NCI-H146 (cell line): ENCODE results near the gene PRR19.
"Not testable (repeated sequence)": the region's sequence is repeated elsewhere in the genome, so short reads cannot be mapped to it uniquely, and the experiment has no call there.

Experiments
- DNase-seq: peaks from one replicate; lab custom pipeline; 2025; lab: John Stamatoyannopoulos, UW

The PRR19 gene, protein sequence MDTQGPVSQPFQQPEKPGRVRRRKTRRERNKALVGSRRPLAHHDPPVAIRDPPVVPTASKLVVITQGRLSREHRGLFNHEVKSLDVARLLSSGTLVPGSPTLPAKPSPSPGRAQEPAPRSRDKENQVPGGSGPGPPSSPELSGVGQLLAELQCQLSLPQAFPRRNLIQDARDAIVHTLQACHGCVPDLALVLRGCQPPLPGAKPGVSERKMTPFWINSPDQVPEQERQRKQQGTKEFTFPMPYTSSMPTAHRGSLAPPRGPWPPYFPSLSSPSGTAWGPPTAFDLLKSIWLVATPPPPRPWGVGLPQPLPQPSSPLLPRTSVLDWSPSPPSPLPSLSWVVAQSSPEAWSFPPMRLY

DNA sequence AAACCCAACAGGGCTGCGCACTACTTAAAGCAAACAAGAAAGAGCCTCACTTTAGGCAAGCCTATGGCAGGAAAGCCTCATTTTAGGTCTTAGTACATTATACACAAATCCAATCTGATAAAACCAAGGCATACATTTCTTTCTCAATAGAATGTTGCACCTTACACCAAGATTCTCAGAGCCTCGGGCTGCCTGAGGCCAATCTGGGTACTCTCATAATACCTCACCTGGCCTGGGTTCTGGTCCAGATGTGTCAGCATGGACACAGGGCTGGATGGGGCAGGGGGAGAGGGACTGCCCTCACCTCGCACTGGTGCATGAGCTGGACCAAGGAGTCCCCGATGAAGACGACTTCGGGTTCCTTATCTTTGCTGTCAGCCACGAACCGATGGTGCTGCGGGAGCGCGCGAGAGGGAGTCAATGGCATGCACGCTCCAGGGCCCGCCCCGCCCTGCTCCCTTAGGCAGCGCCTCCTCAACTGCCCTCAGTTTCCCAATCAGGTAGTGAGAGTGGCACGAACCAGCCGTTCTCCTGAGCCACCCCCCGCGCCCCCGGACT, at the start of gene PRR19:
TSS of gene PRR19 (plus strand) at position 487 of the 558 bp plus-strand sequence. CDS start 7,453 bp downstream, outside the sequence.
- peak; percentile 66 for DNase-seq

DNA sequence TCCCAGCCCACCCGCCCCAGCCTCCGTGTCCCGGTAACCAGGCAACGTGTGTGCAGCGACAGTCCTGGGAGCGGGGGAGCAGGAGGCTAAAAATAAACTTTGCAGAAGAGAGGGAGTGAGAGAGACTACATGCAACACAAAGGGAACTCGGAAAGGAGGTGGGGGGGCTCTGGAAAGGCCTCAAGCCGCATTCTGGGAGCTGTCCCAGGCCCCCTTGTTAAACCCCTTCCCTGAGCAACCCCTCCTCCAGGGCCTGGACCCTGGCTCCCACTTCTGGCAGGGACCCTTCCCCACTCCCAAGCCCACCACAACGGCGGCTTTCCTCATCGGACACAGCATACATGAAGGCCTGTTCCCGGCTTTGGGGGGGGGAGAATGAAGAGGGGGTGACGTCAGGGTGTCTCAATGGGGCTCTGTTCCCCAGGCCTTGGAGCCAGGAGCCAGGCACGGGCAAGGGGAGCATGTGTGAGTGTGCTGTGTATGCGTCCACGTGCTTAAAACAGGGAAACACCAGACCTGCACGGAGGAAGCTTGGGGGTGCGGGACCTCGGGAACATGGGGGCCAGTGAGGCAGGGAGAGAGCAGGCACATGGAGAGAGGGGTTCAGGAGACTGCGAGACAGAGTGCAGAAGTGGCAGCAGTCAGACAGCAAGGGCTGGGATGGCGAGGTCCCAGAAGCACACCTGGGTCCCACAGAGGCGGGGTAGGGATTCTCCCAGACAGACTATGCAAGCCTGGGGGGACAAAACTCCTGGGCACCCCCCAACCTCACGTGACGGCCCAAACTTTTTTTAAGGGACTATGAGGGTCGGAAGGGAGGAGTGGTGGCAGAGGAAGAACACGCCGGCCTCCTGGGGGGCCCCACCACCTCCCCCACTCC, 49.3 kb upstream of the PRR19 start:
- DNase-seq: no peak

DNA sequence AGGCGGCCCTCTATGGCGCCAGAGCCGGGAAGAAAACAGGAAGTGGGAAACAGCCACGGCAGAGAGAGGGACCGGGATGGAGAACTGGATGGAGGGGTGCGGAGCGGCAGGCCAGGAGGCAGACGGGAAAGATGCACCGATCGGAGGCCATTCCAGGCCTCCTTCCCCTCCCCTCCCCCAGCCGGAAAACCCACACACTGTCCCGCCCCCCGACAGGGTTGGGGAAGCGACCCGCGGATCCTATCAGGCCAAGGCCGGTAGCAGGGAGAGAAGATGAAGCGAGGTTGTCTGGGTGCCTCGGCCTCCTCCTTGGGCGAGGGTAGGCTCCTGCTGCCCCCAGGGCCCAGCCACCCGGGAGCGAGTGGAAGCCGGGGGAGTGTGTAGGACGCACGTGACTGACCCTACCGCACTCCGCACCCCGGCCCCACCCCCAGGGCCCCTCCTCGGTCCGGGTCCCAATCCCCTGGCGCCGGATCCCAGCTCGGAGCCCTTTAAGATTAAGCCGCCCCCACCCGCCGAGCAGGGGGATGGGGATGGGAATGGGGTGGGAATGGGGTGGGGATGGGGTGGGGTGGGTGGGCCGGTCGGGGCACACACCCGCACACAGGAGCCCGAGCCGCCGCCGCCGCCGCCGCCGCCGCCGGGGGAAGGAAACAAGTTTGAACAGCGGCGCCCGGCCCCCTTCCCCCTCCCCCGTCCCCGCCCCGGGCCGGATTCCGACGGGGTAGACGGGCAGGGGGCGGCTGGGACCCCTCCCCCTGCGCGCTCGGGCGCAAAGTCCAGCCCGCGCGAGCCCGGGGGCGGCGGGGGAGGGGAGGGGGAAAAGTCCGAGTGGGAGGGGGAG, 48.5 kb upstream of the PRR19 start:
- DNase-seq: peak; percentile 73

DNA sequence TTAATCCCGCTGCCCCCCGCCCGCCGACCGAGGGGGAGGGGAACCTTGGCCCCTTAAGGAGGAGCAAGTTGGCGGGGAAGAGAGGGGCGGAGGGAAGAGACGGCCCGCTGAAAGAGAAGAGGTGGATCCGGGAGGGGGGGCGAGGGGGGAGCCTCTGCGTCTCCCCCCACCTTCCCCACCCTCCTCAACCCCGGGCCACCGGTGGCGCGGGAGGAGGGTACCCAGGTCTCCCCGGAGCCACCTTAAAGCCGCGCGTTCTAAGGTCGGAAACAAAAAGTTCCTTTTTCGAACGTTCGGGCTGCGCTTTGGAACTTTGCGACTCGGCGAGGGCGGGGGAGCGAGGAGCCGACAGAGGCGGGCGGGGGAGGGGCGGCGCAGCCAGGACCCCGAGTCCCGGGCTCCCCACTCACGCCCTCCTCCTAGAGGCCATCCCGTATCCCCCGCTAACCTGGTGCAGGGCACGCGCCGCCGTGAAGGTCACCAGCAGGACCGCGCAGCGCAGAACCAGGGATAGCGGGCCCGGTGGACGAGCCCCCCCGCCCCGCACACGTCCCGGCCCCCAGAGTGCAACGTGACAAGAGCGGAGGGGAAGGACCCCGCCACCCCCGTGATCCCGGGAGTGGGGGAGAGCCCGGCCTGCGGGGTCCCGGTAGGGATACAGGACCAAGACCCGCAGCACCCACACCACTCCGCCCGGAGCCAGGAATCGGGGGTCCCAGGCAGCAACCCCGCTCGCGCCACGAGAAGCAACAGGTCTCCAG, 47.7 kb upstream of the PRR19 start:
- peak; percentile 57 for DNase-seq

DNA sequence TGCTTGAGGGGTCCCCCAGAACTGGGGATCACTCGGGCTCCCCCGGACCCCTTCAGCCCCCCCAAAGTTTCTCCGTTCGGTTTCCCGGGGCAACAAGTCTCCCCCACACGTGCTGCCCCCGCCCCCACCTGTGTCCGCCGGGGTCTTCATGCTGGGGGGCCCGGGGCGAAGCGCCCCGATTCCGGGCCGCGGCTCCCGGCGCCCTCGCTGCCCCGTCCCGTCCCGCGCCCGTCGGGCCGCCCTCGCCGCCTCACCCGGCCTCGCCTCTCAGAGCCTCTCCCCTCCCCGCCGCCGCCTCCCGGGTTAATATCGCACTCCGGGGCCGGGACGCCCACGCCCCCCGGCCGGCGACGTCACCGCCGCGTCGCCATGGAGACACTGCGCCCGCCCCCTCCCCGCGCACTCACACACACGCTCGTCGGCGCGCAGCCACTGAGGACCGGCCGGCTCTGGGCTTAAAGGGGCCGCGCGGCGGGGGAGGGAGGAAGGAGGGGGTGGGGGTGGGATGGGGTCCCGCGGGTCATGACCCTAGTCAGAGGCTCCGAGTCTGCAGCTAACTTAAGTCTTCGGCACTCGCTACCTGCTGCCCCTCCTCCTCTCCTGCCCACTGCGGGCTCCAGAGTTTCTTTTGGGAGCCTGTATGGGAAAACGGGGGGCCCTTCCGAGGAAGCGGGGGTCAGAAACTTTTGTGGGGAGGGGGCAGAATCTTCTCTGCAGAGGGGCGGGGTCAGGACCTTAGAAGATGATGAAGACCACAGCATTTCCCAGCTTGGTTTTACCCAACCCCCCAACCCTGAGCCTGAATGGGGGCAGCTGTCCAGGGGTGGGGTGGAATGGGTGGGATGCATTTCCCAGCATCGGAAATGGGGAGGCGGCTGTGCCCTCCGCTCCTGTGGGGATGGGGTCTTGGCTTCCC, 46.8 kb upstream of the PRR19 start, which contains the start of gene ERF:
TSS of gene ERF (minus strand) at position 279 of the 916 bp plus-strand sequence. CDS start at position 150, 129 bp downstream.
- DNase-seq: peak; percentile 90

DNA sequence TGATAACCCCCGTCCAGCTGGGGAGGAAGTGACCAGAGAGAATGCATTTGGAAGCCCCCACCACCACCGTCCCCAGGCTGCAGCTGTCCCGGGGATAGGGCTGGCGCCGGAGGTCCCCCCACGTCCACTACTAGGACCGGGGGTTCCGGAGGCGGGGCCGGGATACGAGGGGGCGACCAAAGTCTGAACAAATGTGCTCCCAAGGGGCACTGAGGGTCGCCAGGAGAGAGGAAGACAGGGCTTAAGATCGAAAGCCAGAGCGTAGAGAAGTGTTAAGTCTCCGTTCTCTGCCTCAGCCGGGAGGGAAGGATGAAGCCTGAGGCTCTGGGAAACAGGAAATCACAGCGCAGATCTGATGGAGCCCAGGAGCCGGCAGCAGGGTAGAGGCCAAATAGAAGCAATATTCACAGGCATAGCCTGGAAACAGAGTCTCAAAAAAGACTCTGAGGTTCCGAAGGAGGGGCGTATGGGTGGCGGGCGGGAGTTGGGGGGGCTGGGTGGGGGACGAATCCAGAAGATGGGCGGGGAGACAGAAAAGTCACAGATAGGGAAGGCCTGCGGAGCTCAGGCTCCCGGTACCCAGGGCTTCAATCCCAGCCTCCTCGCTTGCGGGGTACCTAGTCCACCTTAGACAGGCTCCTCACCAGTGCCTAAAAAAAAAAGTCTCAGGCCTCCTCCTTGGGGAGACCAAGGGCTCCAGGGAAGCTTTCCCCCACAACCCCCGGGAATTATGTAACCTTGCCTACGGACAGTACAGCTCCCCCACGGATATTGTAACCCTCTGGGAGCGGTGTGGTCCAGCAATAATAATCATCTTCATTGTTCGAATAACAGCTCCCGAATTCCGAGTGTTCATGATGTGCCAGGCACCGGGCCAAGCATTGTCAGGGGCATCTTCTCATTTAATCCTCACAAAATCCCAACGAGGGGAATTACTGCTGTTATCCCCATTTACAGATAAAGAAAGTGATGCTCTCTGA, 45.9 kb upstream of the PRR19 start:
- peak; percentile 60 for DNase-seq

DNA sequence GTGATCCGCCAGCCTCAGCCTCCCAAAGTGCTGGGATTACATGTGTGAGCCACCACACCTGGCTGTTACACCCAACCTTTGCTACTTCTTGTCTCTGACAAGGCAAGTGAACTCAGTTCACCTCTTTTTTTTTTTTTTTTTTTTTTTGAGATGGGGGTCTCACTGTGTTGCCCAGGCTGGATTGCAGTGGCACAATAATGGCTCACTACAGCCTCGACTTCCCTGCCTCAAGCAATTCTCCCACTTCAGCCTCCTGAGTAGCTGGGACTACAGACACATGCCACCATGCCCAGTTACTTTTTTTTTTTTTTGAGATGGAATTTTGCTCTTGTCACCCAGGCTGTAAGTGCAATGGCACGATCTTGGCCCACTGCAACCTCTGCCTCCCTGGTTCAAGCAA, 44.1 kb upstream of the PRR19 start:
- DNase-seq: not testable (repeated sequence)

DNA sequence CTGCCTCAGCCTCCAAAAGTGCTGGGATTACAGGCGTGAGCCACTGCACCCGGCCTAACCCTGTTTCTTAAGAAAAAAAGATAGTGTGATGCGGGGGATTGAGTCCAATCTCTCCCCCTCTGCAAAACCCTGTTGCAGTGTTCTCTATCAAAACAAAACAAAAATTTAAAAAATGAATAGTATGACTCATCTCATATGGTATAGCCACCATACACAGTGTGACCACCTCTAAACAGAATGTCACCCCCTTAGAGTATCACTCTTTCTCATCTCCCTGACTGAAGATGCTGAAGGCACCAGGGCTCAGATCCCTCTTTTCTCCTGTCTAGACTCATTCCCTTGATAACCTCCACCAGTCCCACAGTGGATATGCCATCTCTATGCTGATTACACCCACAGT, 40.2 kb upstream of the PRR19 start:
- no peak for DNase-seq

DNA sequence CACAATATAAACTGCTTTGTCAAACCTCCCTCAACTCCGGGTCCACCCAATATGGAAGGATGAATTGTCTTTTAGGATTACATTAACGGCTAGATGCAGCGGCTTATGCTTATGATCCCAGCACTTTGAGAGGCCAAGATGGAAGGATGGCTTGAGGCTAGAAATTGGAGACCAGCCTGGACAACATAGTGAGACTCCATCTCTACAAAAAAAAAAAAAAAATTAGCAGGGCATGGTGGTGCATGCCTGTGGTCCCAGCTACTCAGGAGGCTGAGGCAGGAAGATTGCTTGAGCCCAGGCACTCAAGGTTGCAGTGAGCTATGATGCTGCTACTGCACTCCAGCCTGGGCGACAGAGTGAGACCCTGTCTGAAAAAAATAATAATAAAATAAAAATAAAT, 35.8 kb upstream of the PRR19 start:
- DNase-seq: not testable (repeated sequence)

DNA sequence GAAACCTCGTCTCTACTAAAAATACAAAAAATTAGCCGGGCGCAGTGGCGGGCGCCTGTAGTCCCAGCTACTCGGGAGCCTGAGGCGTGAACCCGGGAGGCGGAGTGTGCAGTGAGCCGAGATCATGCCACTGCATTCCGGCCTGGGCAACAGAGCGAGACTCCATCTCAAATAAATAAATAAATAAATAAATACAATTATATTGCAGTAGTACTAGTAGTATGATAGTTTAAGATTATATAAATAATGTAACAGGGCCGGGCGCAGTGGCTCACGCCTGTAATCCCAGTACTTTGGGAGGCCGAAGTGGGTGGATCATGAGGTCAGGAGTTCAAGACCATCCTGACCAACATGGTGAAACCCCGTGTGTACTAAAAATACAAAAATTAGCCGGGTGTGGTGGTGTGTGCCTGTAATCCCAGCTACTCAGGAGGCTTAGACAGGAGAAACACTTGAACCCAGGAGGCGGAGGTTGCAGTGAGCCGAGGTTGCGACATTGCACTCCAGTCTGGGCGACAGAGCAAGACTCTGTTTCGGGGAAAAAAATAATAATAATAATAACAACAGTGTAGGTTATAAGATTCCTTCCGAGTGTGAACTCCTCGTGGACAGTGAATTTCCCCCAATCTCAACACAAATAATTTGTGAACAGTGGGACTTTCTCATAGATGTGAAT, 34.9 kb upstream of the PRR19 start:
- not testable (repeated sequence) for DNase-seq

DNA sequence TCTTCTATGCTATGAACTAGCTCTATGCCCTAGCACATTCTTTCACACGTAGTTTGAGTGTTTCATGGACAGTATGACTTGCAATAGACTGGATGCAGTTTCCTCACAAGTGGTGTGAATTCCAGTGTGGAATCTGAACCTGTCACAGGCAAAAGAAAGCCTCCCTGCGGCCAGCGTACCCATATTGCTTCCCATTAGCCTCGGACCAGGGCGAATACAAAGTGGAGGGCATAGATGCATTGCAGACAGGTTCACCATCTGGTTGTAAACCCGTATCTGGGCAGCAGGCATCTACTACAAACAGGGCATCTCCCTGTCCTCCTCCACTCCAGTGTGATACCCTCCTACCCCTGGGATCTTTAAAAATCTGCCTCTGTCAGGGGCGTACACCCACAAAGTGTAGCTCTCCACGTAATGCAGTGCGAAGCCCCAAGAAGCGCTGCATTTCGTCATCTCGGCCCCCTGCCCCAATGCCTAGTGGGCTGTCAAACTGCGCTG, 34.2 kb upstream of the PRR19 start:
- peak; percentile 46 for DNase-seq

DNA sequence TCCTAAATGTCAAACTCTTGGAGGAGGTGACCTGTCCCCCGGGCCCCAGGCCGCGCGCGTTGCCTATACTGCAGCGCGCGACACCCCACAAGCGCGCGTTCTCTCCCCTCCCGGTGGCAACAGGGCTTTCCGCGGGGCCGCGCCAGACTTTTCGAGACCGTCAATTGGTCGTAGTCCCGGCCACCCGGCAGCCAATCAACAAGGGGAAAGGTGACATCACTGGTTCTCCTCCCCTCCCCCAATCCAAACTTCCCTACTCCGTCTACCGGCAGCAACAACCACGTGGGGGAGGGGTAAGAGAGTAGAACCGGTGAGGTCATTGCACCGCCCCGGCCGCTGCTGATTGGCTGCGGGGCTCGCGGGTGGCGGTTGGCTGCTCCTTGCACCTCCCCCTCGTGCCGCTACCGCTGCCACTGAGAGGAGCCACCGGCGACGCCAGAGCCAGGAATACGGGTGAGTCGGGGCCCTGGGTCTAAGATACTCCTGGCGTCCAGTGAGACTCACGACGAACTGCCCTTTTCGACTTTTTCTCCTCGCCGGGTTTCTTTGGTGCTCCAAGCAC, 33.7 kb upstream of the PRR19 start:
- peak; percentile 100 for DNase-seq

DNA sequence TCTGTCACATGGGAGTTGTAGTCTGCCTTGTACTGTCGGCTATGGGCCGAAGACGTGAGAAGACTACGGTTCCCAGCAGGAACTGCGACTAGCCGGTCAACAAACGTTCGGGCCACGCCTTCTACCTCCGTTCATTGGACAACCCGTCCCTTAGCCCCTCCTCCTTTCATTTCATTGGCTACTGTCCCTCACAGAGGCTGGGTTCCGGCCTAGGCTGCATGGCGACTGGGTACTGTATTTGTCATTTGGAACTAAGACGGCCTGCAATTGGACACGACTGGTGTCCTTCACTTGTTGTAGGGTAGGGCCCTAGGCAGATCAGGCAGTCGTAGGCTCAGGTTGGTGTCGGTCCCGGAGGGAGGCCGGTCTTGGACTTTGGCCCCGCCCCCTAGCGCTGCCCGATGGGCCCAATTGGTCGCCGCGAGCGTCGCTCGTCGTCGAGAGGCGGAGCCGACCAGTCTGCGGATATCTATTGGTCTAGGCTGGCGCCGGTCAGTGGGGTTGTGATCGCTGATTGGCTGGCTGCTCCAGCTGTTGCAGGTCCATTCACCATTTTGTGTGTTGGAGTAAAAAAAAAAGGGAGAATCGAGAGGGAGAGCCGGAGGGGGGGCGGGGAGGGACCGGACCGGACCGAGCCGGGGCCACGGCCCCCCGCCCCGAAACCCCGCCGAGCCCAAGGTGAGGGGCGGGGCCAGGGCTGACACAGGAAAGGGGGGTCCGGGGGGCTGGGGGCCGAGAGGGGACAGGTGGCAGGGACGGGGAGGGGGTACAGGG, 33.0 kb upstream of the PRR19 start, which contains the start of gene CIC:
TSS of gene CIC (plus strand) at position 549 of the 774 bp plus-strand sequence. CDS start 2,532 bp downstream, outside the sequence.
- peak; percentile 100 for DNase-seq

DNA sequence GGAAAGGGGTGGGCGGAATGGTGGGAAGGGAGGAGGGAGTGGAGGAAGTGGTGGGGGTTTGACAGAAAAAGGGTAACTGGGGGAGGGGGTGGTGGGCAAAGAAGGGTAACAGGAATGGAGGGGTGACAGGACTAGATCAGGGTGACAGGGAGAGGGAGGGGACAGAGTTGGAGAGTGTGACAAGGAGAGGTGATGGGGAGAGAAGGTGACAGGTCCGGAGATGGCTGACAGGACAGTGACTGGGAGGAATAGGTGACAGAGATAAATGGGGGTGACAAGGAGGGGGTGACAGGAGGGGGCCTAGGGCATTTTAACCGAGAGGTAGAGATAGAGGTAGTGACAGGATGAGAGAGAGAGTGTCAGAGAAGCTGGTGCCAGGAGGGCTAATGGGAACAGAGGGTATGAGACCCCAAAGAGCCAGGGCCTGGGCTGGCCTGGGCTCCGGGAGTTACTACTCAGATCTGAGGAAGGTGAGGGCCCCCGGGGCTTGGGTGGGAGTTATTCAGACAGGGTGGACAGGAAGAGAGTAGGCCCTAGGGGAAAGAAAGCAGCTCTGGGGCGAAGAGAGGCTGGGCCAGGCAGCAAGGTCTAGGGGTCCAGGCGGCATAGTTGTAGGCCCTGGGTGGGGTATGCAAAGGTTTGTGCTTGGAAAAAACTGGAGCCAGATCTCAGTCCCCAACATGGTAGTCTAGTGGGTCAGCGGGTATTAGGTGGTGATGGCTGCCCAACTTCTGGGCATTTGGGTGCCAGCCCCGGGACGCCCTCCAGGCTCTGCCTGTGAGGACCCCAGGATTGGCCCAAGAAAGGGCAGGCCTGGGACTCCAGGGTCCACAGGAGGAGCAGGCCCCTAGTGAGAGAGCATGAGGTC, 32.2 kb upstream of the PRR19 start:
- no peak for DNase-seq

DNA sequence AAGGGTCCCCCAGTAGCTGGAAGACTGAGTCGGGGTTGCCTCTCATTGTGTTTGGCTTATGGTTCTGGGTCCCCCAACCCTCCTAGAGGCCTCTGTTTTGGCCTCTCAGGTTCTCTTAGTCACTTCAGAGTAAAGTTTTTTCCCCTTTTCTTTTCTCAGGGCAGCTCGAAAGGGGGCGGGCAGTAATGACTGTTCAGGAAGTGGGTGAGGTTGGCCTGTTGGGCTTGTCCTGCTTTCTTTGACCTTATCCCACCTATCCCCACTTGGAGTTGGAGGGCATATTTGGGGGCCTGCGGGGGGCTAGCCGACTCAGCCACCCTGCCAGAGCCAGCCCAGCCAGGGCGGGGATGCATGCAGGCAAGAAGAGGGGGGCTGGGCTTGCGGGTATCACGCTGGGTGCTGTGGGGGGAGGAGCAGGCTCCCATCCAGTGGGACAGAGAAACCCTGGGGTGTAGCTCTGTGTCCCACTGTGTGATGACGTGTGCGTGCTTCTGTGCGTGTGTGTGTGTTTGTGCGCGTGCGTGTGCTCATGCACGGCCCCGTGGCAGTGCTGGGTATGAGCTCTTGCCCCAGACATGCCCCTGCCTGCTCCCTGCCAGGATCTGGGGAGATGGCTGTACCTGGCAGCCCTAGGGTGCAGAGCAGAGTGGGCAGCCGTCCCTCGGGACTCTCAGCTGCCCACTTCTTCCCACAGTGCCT, 31.4 kb upstream of the PRR19 start:
- no peak for DNase-seq
